HCT116 (cell line): ENCODE data around the gene HLCS. TPM values are rescaled to one million over a fixed set of nuclear protein-coding genes. Genes with fewer than 3 reads are reported as not detected.

Source experiments
- ATAC-seq: fragments of 200-7000 bp; cut with Tn5 transposase; 2 replicates; pipeline ENCODE4 v1.9.1; 2020; ENCODE audit warnings: mild to moderate bottlenecking, moderate library complexity
- BruUV-seq: library from RNA; stranded (reverse); fragments of 400-500 nt; replicated peaks from 2 replicates; lab custom pipeline; 2021; lab: Mats Ljungman, UMichigan
- CTCF ChIA-PET: fragments of 300-600 bp; sonication (Branson Sonifier 250); formaldehyde crosslinking; loops from one replicate; lab custom pipeline; 2021; ENCODE audit warnings: antibody characterized with exemption; lab: Charles Lee
- POLR2A ChIA-PET: fragments of 300-600, 350-600 bp; sonication (Branson Sonifier 250); formaldehyde crosslinking; loops from one replicate; lab custom pipeline; 2021; ENCODE audit warnings: antibody characterized with exemption; lab: Charles Lee
- RAD21 ChIA-PET, 2 experiments: fragments of 300-600 bp; sonication (Branson Sonifier 250); formaldehyde crosslinking; loops; one replicate each; lab custom pipeline; 2023; ENCODE audit warnings: low total read pairs in 2 of 2; ENCODE audit not compliant: uncharacterized antibody in 2 of 2, unreplicated experiment in 2 of 2, low non-redundant PET in 1 of 2; lab: Charles Lee
- DNase-seq: peaks from one replicate; pipeline ENCODE4 v3.0.0-alpha.2; 2010; ENCODE audit warnings: low read depth, low spot score
- H2AFZ ChIP-seq: fragments of 200-600 bp; shearing (Covaris generic), sonication (generic); 2 replicates; pipeline ENCODE4 v1.6.1; 2017; ENCODE audit warnings: low read depth, mixed run types, mixed read lengths, antibody characterized with exemption, low read length; ENCODE audit not compliant: poor library complexity, severe bottlenecking
- H3K27ac ChIP-seq: 2 replicates; pipeline ENCODE4 v1.5.1; 2012; ENCODE audit warnings: low read depth, low read length
- H3K27me3 ChIP-seq: fragments of 200-600 bp; sonication (generic); 2 replicates; pipeline ENCODE4 v1.6.1; 2016; ENCODE audit warnings: mixed run types, low read length, mixed read lengths; ENCODE audit not compliant: insufficient read depth
- H3K36me3 ChIP-seq, 2 experiments: fragments of 200-500 bp in 1 of 2; fragments of 200-600 bp in 1 of 2; sonication (Bioruptor generic) in 1 of 2; sonication (generic) in 1 of 2; 2 replicates each; pipeline versions ENCODE4 v1.5.1 to v1.6.1; 2014 to 2016; ENCODE audit warnings: low read length in 2 of 2, inconsistent platforms in 1 of 2, mixed read lengths in 1 of 2, mixed run types in 1 of 2; ENCODE audit not compliant: insufficient read depth in 2 of 2, control insufficient read depth in 1 of 2
- H3K4me1 ChIP-seq, 2 experiments: fragments of 200-600 bp in 1 of 2; sonication (generic) in 1 of 2; 2 replicates each; pipeline versions ENCODE4 v1.5.1 to v1.6.1; 2012 to 2017; ENCODE audit warnings: low read length in 2 of 2, inconsistent platforms in 1 of 2, mild to moderate bottlenecking in 1 of 2, mixed read lengths in 1 of 2, mixed run types in 1 of 2, moderate library complexity in 1 of 2; ENCODE audit not compliant: insufficient read depth in 2 of 2, control insufficient read depth in 1 of 2
- H3K4me2 ChIP-seq: fragments of 200-600 bp; sonication (generic); 2 replicates; pipeline ENCODE4 v1.6.1; 2017; ENCODE audit warnings: mixed run types, low read length, mixed read lengths
- H3K4me3 ChIP-seq, 2 experiments: fragments of 200-600 bp in 1 of 2; sonication (generic) in 1 of 2; replicated peaks in 1 of 2; 2 replicates each; pipeline ENCODE4 v1.5.1; 2011 to 2016; ENCODE audit warnings: low read length in 2 of 2, control low read depth in 1 of 2, low read depth in 1 of 2, mild to moderate bottlenecking in 1 of 2, mixed read lengths in 1 of 2, mixed run types in 1 of 2
- H3K79me2 ChIP-seq: fragments of 200-600 bp; sonication (generic); 2 replicates; pipeline ENCODE4 v1.6.1; 2017; ENCODE audit warnings: mild to moderate bottlenecking, mixed run types, low read length, moderate library complexity, mixed read lengths; ENCODE audit not compliant: insufficient read depth
- H3K9ac ChIP-seq: fragments of 200-600 bp; sonication (generic); 2 replicates; pipeline ENCODE4 v1.6.1; 2016; ENCODE audit warnings: low read length, mixed read lengths
- H3K9me2 ChIP-seq: fragments of 200-600 bp; sonication (generic), shearing (Covaris generic); 2 replicates; pipeline ENCODE4 v1.6.1; 2017; ENCODE audit warnings: mixed run types, mild to moderate bottlenecking, moderate library complexity; ENCODE audit not compliant: insufficient read depth
- H3K9me3 ChIP-seq, 2 experiments: fragments of 200-500 bp in 1 of 2; fragments of 200-600 bp in 1 of 2; sonication (Bioruptor generic) in 1 of 2; sonication (generic) in 1 of 2; 2 replicates each; pipeline ENCODE4 v1.6.1; 2014 to 2017; ENCODE audit warnings: low read length in 2 of 2, mixed read lengths in 2 of 2, inconsistent platforms in 1 of 2, low read depth in 1 of 2, mild to moderate bottlenecking in 1 of 2, mixed run types in 1 of 2, moderate library complexity in 1 of 2; ENCODE audit not compliant: control insufficient read depth in 1 of 2, insufficient read depth in 1 of 2
- H4K20me1 ChIP-seq: fragments of 200-600 bp; sonication (generic), shearing (Covaris generic); 2 replicates; pipeline ENCODE4 v1.6.1; 2017; ENCODE audit warnings: mixed run types, mild to moderate bottlenecking, moderate library complexity; ENCODE audit not compliant: insufficient read depth
- CEBPB ChIP-seq: IDR thresholded peaks from 2 replicates; pipeline ENCODE4 v1.6.1; 2012; ENCODE audit warnings: low read depth
- EGR1 ChIP-seq: IDR thresholded peaks from 2 replicates; pipeline ENCODE4 v1.6.1; 2012; ENCODE audit warnings: low read depth
- EZH2 ChIP-seq: fragments of 200-600 bp; sonication (generic); IDR thresholded peaks from 2 replicates; pipeline ENCODE4 v1.6.1; 2017; ENCODE audit warnings: antibody characterized with exemption, mixed run types
- EZH2phosphoT487 ChIP-seq: fragments of 200-600 bp; IDR thresholded peaks from 2 replicates; pipeline ENCODE4 v1.6.1; 2018; ENCODE audit warnings: antibody characterized with exemption, borderline replicate concordance
- FOSL1 ChIP-seq: IDR thresholded peaks from 2 replicates; pipeline ENCODE4 v1.6.1; 2012; ENCODE audit warnings: low read depth
- JUND ChIP-seq: IDR thresholded peaks from 2 replicates; pipeline ENCODE4 v1.6.1; 2012
- POLR2A ChIP-seq: IDR thresholded peaks from 2 replicates; pipeline ENCODE4 v1.7.0; 2011; ENCODE audit warnings: borderline replicate concordance; ENCODE audit not compliant: insufficient read depth, insufficient read length; ENCODE audit errors: extremely low read depth
- POLR2AphosphoS5 ChIP-seq: IDR thresholded peaks from 2 replicates; pipeline ENCODE4 v1.6.1; 2011; ENCODE audit warnings: mild to moderate bottlenecking, low read depth, low read length, moderate library complexity
- RAD21 ChIP-seq: IDR thresholded peaks from 2 replicates; pipeline ENCODE4 v1.6.1; 2012; ENCODE audit warnings: low read depth, mild to moderate bottlenecking
- SIN3A ChIP-seq: IDR thresholded peaks from 2 replicates; pipeline ENCODE4 v1.6.1; 2012; ENCODE audit warnings: low read depth
- SP1 ChIP-seq: IDR thresholded peaks from 2 replicates; pipeline ENCODE4 v1.6.1; 2012; ENCODE audit warnings: low read depth
- intact Hi-C: fragments of 100-400 bp; cut with micrococcal nuclease; formaldehyde crosslinking; loops from 2 replicates; pipeline ENCODE4 v1.10.0; 2022
- total RNA-seq: library from RNA; stranded (reverse); gene quantifications from one replicate; pipeline ENCODE4 v1.2.1, GENCODE V29; 2021; ENCODE audit not compliant: unreplicated experiment
- TF ChIP-seq, protein P1 (sequence below): IDR thresholded peaks from 2 replicates; pipeline ENCODE4 v1.6.1; 2012
- TF ChIP-seq, protein P2 (sequence below): IDR thresholded peaks from 2 replicates; pipeline ENCODE4 v1.6.1; 2011; ENCODE audit warnings: mild to moderate bottlenecking, low read length, moderate library complexity; ENCODE audit not compliant: insufficient replicate concordance; ENCODE audit errors: extremely low read depth
- TF ChIP-seq, protein P3 (sequence below): IDR thresholded peaks from 2 replicates; pipeline ENCODE4 v1.6.1; 2012; ENCODE audit warnings: low read depth

HLCS gene
- total RNA-seq, 1 experiment from 2014 or later, result 18.5 TPM

DNA sequence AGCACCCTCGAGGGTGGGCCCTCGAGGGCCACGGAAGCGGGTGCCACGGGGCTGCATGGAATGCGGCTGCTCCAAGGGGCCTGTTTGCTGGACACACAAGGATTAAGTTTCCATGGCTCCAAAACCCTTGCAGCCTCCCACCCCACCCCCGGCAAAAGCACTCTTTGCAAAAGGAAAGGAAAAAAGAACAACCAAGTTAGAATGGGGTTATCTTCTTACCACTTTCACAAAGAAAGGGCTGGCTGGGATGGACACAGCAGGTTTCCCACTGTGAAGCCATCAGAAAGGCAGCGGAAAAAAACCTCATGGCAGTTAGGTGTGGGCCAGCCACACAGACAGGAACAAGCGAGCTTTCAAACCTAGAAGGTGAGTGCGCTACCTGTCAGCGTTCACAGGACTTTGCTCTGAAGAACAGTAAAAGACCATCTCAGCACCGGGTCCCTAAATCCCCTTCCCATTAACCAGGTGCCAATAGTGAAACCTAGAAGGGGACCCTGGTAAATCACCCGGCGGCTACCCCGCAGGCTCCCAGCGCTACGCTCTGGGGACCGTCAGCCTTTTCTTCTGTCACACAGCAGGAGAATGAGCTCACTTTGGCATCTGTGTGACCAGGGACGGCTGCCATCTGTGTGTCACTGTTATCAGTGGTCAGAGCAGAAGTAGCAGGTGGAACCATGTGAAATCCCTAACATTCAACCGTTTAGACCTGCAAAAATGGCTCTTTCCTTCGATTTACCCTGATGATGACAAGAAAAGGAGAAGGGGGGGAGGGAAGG, 174.6 kb downstream of the HLCS start:
- Histone ChIP-seq H2AFZ (no peak overlapping the region), H3K4me3 (no peak overlapping the region), H3K4me1 (peaks cover 12 to 28% of the 10 kb centered on the region in 2 experiments), H4K20me1 (no peaks in the 10 kb centered on the region), H3K4me2 (no peak overlapping the region), H3K9me3 (no peaks in the 10 kb centered on the region), H3K79me2 (no peaks in the 10 kb centered on the region), H3K9ac (no peak overlapping the region), H3K27me3 (no peaks in the 10 kb centered on the region), H3K27ac (no peak overlapping the region), H3K36me3 (no peaks in the 10 kb centered on the region), H3K9me2 (no peaks in the 10 kb centered on the region)
- ChIA-PET POLR2A (no interaction called here), CTCF (no interaction called here), RAD21 (no interaction called here)
- TF ChIP-seq SIN3A, result no peak
- TF ChIP-seq, protein P1, sequence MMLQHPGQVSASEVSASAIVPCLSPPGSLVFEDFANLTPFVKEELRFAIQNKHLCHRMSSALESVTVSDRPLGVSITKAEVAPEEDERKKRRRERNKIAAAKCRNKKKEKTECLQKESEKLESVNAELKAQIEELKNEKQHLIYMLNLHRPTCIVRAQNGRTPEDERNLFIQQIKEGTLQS, result no peak
- TF ChIP-seq EGR1, result no peak
- TF ChIP-seq POLR2A, result no peak
- no peak for TF ChIP-seq JUND
- TF ChIP-seq EZH2phosphoT487, result no peak
- no peak for TF ChIP-seq RAD21
- no peak for TF ChIP-seq POLR2AphosphoS5
- TF ChIP-seq, protein P2, sequence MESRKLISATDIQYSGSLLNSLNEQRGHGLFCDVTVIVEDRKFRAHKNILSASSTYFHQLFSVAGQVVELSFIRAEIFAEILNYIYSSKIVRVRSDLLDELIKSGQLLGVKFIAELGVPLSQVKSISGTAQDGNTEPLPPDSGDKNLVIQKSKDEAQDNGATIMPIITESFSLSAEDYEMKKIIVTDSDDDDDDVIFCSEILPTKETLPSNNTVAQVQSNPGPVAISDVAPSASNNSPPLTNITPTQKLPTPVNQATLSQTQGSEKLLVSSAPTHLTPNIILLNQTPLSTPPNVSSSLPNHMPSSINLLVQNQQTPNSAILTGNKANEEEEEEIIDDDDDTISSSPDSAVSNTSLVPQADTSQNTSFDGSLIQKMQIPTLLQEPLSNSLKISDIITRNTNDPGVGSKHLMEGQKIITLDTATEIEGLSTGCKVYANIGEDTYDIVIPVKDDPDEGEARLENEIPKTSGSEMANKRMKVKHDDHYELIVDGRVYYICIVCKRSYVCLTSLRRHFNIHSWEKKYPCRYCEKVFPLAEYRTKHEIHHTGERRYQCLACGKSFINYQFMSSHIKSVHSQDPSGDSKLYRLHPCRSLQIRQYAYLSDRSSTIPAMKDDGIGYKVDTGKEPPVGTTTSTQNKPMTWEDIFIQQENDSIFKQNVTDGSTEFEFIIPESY, result no peak
- TF ChIP-seq CEBPB, result no peak
- TF ChIP-seq SP1, result no peak
- TF ChIP-seq, protein P3, sequence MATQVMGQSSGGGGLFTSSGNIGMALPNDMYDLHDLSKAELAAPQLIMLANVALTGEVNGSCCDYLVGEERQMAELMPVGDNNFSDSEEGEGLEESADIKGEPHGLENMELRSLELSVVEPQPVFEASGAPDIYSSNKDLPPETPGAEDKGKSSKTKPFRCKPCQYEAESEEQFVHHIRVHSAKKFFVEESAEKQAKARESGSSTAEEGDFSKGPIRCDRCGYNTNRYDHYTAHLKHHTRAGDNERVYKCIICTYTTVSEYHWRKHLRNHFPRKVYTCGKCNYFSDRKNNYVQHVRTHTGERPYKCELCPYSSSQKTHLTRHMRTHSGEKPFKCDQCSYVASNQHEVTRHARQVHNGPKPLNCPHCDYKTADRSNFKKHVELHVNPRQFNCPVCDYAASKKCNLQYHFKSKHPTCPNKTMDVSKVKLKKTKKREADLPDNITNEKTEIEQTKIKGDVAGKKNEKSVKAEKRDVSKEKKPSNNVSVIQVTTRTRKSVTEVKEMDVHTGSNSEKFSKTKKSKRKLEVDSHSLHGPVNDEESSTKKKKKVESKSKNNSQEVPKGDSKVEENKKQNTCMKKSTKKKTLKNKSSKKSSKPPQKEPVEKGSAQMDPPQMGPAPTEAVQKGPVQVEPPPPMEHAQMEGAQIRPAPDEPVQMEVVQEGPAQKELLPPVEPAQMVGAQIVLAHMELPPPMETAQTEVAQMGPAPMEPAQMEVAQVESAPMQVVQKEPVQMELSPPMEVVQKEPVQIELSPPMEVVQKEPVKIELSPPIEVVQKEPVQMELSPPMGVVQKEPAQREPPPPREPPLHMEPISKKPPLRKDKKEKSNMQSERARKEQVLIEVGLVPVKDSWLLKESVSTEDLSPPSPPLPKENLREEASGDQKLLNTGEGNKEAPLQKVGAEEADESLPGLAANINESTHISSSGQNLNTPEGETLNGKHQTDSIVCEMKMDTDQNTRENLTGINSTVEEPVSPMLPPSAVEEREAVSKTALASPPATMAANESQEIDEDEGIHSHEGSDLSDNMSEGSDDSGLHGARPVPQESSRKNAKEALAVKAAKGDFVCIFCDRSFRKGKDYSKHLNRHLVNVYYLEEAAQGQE, result no peak
- TF ChIP-seq EZH2, result no peak
- TF ChIP-seq FOSL1, result no peak
- ATAC-seq, result no peak
- DNase-seq, result no peak
- intact Hi-C loops, result no loop called here
- no TSS peak for BruUV-seq
